HUES64 (cell line): ENCODE data around the gene COL4A1.
A peak's percentile ranks its signal among the peaks of the same experiment; 100 is the strongest.

Experiments
- H3K27ac ChIP-seq: 2 replicates; pipeline ENCODE4 v1.7.0; 2013; ENCODE audit warnings: low read depth, low read length, inconsistent platforms
- H3K27me3 ChIP-seq: 2 replicates; pipeline ENCODE4 v1.6.1; 2013; ENCODE audit warnings: mild to moderate bottlenecking, low read length; ENCODE audit not compliant: insufficient read depth
- H3K36me3 ChIP-seq: 2 replicates; pipeline ENCODE4 v1.6.1; 2013; ENCODE audit warnings: mild to moderate bottlenecking, low read length; ENCODE audit not compliant: insufficient read depth
- H3K4me1 ChIP-seq: 2 replicates; pipeline ENCODE4 v1.6.1; 2013; ENCODE audit warnings: mild to moderate bottlenecking, low read length, moderate library complexity; ENCODE audit not compliant: insufficient read depth
- H3K4me3 ChIP-seq: 2 replicates; pipeline ENCODE4 v1.5.1; 2013; ENCODE audit warnings: mild to moderate bottlenecking, low read length, moderate library complexity
- H3K9ac ChIP-seq: 2 replicates; pipeline ENCODE4 v1.6.1; 2013; ENCODE audit warnings: mild to moderate bottlenecking, low read depth, low read length
- H3K9me3 ChIP-seq: 2 replicates; pipeline ENCODE4 v1.6.1; 2013; ENCODE audit warnings: low read depth, low read length; ENCODE audit not compliant: insufficient read depth
- WGBS: fragments of 150-250, 120-280 bp; methylation state at CpG from one replicate; pipeline ENCODE4 v1.1.7; 2013; ENCODE audit warnings: missing lambda C conversion rate; 5-methylcytosine and 5-hydroxymethylcytosine counted together

COL4A1 gene

GRCh38 chr13:110197471-110197870 is 109.5 kb downstream of the COL4A1 start:
- Histone ChIP-seq H3K4me1 (no peaks in the 10 kb centered on the region), H3K36me3 (peaks cover 65% of the 10 kb centered on the region), H3K27me3 (no peaks in the 10 kb centered on the region), H3K27ac (no peak overlapping the region), H3K9ac (no peak overlapping the region), H3K4me3 (no peak overlapping the region), H3K9me3 (no peaks in the 10 kb centered on the region)
- 92% methylated on average over 4 of the region's 4 CpGs for WGBS

- Histone ChIP-seq H3K4me1 (no peaks in the 10 kb centered on the region), H3K4me3 (no peak overlapping the region), H3K27ac (no peak overlapping the region), H3K36me3 (peaks cover 68% of the 10 kb centered on the region), H3K9me3 (no peaks in the 10 kb centered on the region), H3K27me3 (no peaks in the 10 kb centered on the region), H3K9ac (no peak overlapping the region)
- 97% methylated on average over 3 of the region's 3 CpGs for WGBS
Observed at GRCh38 chr13:110197026-110197425, 109.9 kb downstream of the COL4A1 start.

GRCh38 chr13:110195547-110196485 is 111.1 kb downstream of the COL4A1 start:
- 83% methylated on average over 8 of the region's 8 CpGs for WGBS
- Histone ChIP-seq H3K27ac (no peak overlapping the region), H3K27me3 (no peaks in the 10 kb centered on the region), H3K4me3 (no peak overlapping the region), H3K4me1 (no peaks in the 10 kb centered on the region), H3K36me3 (peaks cover 74% of the 10 kb centered on the region), H3K9ac (no peak overlapping the region), H3K9me3 (no peaks in the 10 kb centered on the region)

- Histone ChIP-seq H3K9ac (no peak overlapping the region), H3K4me1 (no peaks in the 10 kb centered on the region), H3K27ac (no peak overlapping the region), H3K36me3 (peaks cover 74% of the 10 kb centered on the region), H3K9me3 (no peaks in the 10 kb centered on the region), H3K4me3 (no peak overlapping the region), H3K27me3 (no peaks in the 10 kb centered on the region)
- 90% methylated on average over 8 of the region's 8 CpGs for WGBS
Observed at GRCh38 chr13:110194451-110194850, 112.5 kb downstream of the COL4A1 start.

GRCh38 chr13:110193491-110193890 is 113.5 kb downstream of the COL4A1 start:
- Histone ChIP-seq H3K27ac (no peak overlapping the region), H3K9ac (no peak overlapping the region), H3K4me1 (no peaks in the 10 kb centered on the region), H3K36me3 (peaks cover 70% of the 10 kb centered on the region), H3K27me3 (no peaks in the 10 kb centered on the region), H3K9me3 (no peaks in the 10 kb centered on the region), H3K4me3 (no peak overlapping the region)
- WGBS: 94% methylated on average over 10 of the region's 10 CpGs

GRCh38 chr13:110192472-110192871 is 114.5 kb downstream of the COL4A1 start:
- no peaks in the 10 kb centered on the region for H3K27me3 ChIP-seq
- no peak overlapping the region for H3K4me3 ChIP-seq
- WGBS: 94% methylated on average over 5 of the region's 5 CpGs
- peaks cover 65% of the 10 kb centered on the region for H3K36me3 ChIP-seq
- H3K4me1 ChIP-seq: no peaks in the 10 kb centered on the region
- no peak overlapping the region for H3K27ac ChIP-seq
- no peak overlapping the region for H3K9ac ChIP-seq
- no peaks in the 10 kb centered on the region for H3K9me3 ChIP-seq

GRCh38 chr13:110187641-110188161 is 119.3 kb downstream of the COL4A1 start:
- no peak overlapping the region for H3K27ac ChIP-seq
- 94% methylated on average over 5 of the region's 5 CpGs for WGBS
- peaks cover 64% of the 10 kb centered on the region for H3K36me3 ChIP-seq

GRCh38 chr13:110186231-110186855 is 120.6 kb downstream of the COL4A1 start:
- H3K9me3 ChIP-seq: no peaks in the 10 kb centered on the region
- H3K4me3 ChIP-seq: no peak overlapping the region
- no peaks in the 10 kb centered on the region for H3K27me3 ChIP-seq
- peaks cover 63% of the 10 kb centered on the region for H3K36me3 ChIP-seq
- peak overlapping the region; percentile 30; the same call in 1 of the 2 replicates for H3K27ac ChIP-seq
- H3K4me1 ChIP-seq: no peaks in the 10 kb centered on the region
- WGBS: 93% methylated on average over 10 of the region's 10 CpGs
- H3K9ac ChIP-seq: no peak overlapping the region

More at GRCh38 chr13:110187641-110188161, 119.3 kb downstream of the COL4A1 start:
- H3K9ac ChIP-seq: no peak overlapping the region
- H3K4me1 ChIP-seq: no peaks in the 10 kb centered on the region
- no peak overlapping the region for H3K4me3 ChIP-seq
- H3K27me3 ChIP-seq: no peaks in the 10 kb centered on the region
- H3K9me3 ChIP-seq: no peaks in the 10 kb centered on the region

- 96% methylated on average over 16 of the region's 16 CpGs for WGBS
Observed at GRCh38 chr13:110185696-110186095, 121.3 kb downstream of the COL4A1 start.

GRCh38 chr13:110183910-110184309 is 123.0 kb downstream of the COL4A1 start:
- Histone ChIP-seq H3K4me3 (no peak overlapping the region), H3K27me3 (no peaks in the 10 kb centered on the region), H3K9ac (no peak overlapping the region), H3K9me3 (no peaks in the 10 kb centered on the region), H3K36me3 (peaks cover 60% of the 10 kb centered on the region), H3K4me1 (no peaks in the 10 kb centered on the region), H3K27ac (no peak overlapping the region)
- 91% methylated on average over 7 of the region's 7 CpGs for WGBS

More at GRCh38 chr13:110185696-110186095, 121.3 kb downstream of the COL4A1 start:
- peaks cover 65% of the 10 kb centered on the region for H3K36me3 ChIP-seq
- H3K9ac ChIP-seq: no peak overlapping the region
- H3K9me3 ChIP-seq: no peaks in the 10 kb centered on the region
- no peaks in the 10 kb centered on the region for H3K27me3 ChIP-seq
- no peak overlapping the region for H3K4me3 ChIP-seq
- H3K4me1 ChIP-seq: no peaks in the 10 kb centered on the region
- H3K27ac ChIP-seq: no peak overlapping the region

GRCh38 chr13:110182461-110182860 is 124.5 kb downstream of the COL4A1 start:
- H3K27ac ChIP-seq: no peak overlapping the region
- H3K27me3 ChIP-seq: no peaks in the 10 kb centered on the region
- H3K4me1 ChIP-seq: no peaks in the 10 kb centered on the region
- H3K4me3 ChIP-seq: no peak overlapping the region
- H3K9me3 ChIP-seq: no peaks in the 10 kb centered on the region
- no peak overlapping the region for H3K9ac ChIP-seq
- peaks cover 68% of the 10 kb centered on the region for H3K36me3 ChIP-seq
- whole genome bisulfite sequencing: 92% methylated on average over 9 of the region's 9 CpGs
